Bone marrow (tissue), 2 donors: ENCODE measurements around the gene ZBTB7C.

Source experiments
- DNase-seq, 2 donors: peaks; one replicate each; lab custom pipeline; 2025; lab: John Stamatoyannopoulos, UW

Gene ZBTB7C

DNA sequence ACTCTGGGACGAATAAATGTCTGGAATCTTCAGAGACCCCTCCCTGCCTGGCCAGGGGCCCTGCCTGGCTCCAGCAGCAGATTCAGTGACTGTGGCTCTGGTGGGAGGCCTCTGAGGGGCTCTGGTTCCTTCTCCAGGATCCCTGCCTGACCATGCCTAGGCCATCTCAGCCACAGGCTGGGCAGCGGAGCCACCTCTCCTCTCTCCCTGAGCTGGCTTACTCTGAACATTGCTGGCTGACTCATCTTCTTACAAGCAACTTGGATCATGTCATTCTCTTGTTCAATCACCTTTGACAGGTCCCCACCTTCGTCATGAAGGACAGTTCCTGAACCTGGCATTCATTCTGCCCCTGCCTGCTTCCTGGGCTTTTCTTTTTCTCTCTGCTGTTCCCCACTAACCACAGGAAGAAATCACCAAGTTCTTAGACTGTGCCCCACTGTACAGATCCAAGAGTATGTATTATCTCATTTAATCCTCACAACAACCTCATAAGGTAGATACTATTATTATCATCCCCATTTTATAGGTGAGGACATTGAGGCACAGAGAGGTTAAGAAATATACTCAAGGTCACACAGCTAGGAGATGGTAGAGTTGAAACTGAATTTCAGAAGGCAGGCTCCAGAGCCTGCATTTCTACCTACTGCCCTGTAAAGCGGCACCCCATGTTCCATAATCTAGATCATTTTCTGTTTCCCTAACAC is 323.2 kb downstream of the ZBTB7C start:
- DNase-seq = no peak

DNA sequence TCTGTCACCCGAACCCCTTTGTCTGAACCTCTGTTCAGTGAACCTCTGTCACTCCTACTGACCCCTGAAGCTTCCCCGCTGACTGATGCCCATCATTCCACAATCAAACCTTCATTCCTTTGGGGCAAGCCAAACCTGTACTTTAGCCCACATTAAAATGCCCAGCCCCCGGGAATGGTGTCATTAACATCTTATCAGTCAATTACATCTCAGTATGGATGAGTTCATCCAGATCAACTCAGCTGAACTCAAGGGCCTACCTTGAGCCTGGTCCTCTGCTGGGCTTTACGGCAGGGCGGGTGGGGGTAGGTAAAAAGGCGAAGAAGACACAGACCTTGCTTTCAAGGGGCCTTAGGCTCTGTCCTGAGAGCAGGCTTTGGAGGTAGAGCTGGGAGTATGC is 324.3 kb downstream of the ZBTB7C start:
- no peak for DNase-seq

DNA sequence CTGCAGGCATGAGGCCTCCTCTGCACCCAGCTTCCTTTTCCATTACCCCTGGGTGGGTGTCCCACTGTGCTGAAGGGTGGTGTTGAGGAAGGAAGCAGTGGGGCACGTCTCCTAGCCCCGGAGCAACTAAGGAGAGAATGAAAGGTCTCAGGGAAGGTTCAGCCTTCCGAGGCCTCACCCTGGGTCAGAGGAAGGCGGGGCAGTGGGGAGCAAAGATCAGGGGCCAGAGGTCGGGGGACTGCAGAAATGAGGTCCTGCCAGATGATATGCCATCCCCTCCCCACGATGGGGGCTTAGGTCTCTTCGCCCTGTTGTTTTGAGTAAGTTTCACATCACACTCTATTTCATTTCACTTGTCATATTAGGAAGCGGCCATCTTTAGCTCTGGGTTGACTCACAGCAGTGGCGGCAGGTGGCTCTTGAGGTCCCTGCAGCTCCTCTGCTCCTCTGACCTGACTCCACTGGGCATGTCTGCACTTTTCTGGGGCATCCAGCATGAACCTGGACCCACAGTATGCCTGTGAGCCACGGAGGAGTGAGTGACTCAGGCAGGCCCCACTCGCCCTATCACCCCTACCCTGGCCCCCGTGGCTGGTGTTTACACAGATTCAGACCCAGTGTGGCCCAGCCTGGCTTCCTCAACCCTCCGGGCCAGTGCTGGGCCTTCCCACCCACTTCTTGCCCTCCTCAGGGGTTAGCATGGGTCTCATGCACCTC is 325.0 kb downstream of the ZBTB7C start:
- no peak for DNase-seq

DNA sequence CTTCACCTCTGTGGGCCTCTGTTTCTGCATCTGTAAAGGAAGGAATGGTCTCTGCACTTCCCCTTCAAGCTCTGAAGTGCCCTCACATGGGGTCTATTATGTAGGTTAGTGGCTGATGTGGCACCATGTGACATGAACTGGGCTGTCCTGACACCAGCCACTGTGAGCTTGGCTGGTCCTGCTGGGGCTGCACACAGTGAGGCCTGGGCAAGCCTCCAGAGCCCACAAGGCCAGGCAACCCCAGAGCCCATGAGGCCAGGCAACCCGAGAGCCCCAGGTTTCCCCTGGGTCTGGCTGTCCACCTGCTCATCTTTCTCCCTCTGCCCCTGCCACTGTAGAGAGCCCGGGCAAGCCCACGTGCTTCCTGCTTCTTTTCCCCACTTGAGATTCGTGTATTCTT is 328.6 kb downstream of the ZBTB7C start:
- no peak for DNase-seq

DNA sequence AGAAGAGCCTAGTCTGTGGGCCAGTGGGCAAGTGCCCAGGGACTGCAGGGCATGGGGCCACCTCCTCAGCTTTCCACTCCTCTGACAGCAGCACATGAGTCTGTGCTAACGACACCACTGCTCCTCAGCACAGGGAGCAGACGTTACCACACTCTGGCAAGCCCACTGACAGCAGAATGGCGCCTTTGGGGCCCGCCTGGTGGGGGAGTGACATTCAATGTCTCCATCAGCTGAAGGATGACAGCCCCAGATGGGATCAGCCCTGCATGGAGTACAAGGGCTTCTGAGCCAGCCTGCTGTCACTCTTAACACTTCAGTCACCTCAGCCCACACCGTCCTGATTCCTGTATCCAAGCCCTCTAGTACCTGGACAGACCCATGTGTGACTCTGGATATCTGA is 329.3 kb downstream of the ZBTB7C start:
- DNase-seq = no peak

DNA sequence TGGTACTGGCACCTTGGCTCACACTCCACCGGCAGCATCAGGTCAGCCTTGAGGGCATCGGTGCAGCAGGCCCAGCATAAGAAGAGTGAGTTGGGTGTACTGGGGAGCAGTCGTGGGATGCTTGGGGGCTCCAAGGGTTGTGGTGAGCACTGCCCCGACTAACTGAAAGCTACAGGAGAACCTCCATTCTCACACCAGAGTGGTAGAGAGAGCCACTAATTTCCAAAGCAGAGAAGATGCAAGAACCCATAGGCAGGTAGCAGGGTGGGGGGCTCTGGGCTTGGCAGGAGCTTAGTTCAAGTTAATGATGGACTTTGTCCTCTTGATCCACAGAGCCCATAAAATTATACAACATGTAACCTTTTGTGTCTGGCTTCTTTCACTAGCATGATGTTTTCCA is 330.7 kb downstream of the ZBTB7C start:
- DNase-seq = no peak

DNA sequence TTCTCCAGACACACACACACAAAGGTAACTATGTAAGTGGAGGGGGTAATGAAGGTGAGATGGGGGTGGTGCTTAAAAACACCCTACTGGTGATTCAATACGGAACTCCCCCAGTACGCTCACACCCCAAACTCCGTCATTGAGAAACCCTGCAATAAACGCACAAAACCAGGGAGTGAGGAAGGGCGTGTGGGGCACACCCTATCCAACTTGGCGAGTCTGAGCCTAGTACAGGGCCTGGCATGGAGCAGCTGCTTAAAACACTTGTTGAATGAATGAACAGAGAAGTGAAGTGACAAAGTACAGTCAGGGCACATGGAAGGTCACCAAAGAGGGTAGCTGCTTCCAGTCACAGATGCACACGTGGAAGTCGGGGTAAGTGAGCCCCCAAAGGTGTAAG is 331.9 kb downstream of the ZBTB7C start:
- DNase-seq = no peak

DNA sequence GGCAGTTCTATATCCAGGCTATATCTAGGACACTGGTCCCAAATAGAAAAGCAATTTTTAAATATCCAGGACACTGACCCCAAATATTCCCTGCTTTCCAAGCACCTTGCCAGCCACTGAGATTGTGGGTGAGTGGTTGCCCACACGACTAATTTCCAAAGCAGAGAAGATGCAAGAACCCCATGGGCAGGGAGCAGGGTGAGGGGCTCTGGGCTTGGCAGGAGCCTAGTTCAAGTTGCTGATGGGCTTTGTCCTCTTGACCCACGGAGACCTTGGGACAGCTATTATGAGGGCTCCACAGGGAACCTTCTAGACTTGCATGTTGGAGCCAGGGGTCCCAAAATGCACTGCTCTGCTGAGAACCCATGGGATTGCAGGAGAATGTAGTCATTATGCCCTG is 332.7 kb downstream of the ZBTB7C start:
- no peak for DNase-seq

DNA sequence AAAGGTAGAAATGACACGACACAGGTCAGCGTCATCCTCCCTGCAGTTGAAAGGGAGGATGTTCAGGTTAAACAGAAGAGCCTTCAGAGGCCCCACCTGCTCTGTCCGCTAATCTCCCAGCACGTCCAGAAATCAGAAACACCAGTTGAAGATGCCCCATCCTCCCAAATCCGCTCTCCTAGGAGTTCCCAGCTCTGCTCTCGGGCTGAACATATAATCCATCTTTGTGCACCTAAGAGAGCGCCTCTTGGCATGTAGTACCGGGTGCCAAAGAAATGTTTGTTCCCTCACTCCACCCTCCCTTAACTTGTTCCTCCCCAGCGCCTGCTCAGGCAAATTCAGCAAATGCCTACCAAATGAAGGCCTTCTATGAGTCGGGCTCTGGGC is 333.5 kb downstream of the ZBTB7C start:
- DNase-seq = no peak

DNA sequence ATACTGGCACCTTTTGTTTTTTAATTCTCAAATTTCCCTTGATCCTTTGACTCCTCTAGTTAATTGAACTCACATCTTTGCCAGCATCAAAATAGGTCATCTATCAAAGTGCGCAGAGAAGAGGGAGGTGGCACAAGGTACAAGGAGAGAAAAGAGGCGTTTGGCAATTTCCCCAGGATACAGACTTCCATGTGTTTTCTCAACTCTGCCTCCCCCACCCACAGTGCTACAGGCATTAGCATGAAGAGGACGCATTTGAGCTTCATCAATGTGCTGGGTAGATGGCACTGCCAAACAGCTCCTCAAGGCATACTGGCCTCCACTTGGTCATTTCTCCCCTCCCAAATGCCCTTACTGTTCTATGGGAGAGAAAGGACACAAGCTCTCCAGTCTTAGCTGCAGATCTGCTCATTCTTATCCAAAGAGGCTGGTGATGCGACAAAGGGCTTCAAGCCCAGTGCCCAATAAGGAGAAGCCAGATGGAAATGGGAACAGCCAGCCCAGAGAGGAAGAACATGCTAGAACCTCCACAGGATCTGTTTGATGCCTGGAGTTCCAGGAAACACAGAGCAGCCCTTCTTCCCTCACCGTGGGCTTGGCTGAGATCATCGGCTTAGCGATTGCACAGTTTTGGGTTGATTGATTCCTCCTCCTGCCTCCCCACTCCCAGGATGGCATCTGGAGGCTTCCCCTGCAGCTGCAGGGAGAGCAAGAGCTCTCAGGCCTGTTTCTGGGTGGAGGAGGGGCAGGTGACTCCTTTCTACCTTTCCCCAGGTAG is 334.1 kb downstream of the ZBTB7C start:
- DNase-seq = no peak

DNA sequence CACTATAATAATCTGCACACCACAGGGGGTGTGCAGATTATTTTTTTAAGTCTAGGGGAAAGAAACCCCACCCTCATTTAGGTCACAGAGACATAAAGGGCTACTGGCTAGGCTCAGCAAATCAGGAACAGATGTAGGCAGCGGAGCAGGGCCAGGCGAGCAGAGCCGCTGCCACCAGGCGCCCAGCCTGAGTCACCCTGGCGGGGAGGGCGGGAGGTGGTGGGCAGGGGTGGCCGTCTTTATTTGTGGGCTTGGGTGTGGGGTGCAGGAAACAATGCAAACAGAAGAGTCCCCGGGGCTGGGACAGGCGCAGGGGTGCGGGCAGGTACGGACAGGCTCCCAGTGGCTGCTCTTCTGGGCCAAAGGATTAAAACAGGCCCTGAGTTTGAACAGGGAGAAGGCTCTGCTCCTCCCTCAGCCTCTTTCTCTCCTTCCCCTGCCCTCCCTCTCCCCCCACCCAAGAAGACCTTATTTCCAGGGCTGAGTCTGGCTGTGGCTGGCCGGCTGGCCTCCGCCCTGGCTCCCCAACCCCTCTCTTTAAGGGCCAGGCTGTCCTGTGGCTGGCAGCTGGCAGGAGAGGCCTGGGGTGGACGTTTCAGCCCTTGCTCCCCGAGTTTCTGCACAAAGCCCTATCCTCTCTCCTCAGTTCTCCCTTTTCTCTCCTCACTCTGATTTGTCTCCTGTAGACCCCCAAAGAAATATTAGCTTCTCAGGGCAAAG is 335.8 kb downstream of the ZBTB7C start:
- DNase-seq = no peak

DNA sequence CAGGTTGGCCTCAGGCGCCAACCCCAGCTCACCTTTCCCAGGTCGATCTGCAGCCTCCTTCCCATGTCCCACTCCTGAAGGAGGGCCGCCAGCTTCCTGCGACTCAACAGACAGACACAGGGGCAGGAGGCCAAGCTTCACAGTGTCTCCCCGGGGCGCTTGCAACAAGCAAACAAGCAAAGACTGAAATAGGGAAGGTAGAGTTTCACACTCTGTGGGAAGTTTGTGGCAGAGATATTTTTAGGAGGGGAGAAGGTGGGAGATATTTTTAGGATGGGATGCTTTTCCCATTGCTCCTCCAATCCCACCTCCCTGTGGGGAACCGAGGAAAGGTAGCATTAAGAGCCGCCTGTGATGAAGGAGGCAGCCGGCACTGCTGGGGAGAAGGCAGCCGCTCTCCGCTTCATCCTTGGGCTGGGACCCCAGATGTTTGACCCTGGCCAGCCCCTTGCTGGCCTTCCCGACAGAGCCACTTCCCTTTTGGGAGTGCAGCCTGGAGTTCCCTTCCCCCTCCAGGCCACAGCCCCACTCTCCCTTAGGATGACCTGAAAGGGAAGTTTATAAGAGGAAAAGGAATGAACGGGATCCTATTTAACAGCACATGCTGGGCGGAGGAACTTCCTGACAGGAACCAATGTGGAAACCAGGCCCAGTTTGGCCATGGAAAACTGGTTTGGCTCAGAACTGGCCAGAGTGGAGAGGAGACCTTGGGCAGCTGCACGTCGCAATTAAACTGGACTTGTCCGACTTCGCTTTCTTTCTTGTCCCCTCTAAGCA is 336.6 kb downstream of the ZBTB7C start:
- DNase-seq = no peak

DNA sequence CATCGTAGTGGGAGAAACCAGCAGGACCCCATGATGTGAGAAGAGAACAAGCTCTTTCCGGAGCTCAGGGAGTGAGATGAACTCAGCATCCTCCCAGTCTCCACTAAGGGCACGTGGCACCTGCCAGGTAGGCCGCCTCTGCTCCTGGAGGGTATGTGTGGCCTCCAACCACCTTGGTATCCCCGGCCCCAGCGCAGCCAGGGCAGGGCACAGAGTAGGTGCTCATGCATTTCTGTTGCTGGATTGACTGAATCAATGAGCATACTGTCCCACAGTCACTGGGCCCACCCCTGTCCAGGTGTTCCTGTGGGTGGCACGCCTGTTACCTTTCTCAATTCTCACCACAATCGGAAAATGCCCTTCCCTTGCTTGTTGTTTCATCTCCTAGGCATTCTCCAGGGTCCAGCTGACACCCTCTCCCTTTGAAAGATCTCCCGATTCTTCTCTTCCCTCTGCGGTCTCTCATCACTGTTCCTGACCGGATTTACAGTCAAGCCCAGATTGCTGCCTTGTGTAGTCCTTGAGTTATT is 340.2 kb downstream of the ZBTB7C start:
- DNase-seq = no peak

DNA sequence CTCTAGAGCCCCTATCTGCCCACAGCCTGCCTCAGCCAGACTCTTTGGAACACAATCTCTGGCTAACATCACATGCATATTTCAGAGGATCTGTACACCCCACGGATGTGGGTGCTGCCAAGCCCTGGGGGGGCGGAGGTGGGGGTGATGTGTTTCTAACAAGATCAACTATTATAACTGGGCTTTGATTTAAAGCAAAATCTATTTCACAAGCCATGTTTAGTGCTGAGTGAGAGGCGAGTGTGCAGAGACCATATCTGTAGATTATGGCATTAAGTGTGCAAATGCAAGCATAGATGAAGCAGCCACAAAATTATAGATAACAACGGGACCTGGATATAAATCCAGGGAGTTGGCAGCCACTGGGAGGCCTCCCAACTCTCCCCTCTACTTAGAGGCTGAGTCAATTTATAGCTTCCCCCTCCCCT is 342.9 kb downstream of the ZBTB7C start:
- no peak for DNase-seq

DNA sequence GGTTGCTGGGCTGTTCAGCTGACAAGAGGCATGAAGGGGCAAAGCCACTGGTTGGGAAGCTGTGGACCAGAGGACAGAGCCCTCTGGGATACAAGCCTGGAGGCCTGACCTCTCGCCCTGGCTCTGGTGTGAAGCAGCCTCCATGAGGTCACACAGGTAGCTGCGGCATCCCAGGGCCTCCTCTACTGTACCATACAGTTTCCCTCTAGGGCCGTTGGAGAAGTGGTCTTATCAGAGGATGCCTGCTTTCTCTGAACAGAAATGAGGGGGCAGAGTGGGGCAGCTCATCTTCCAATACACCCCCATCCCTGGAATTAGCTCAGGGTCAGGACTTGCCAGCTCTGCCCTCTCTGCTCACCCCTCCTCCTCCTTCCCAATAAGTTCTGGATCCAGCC is 343.6 kb downstream of the ZBTB7C start:
- DNase-seq = no peak

DNA sequence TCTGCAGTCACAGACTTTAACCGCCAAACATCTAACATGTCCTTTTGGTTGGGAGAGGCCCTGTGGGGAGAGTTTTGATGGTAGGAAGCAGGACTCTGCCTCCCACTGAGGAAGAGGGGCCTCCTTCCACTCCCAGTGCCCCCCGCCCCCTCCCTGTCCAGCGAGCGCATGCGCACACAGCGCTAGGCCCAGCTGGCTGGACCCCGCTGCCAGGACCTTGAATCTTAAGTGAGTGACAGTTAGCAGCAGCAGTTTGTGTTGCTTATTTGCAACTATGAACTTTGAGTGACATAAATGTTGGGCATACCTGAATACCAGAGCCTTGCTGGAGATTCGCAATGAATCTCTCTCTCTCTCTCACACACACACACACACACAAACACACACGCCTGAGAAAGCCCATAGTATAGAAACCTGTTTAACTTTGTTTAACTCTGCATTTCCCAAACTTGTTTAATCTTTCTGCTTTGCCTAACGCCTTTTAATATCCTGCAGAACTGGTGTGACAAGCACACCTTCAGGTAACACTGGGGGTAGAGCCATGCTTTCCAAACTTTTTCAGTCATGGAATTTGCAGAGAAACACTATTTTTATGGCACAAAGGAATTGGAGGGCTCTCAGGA is 344.1 kb downstream of the ZBTB7C start:
- no peak for DNase-seq

DNA sequence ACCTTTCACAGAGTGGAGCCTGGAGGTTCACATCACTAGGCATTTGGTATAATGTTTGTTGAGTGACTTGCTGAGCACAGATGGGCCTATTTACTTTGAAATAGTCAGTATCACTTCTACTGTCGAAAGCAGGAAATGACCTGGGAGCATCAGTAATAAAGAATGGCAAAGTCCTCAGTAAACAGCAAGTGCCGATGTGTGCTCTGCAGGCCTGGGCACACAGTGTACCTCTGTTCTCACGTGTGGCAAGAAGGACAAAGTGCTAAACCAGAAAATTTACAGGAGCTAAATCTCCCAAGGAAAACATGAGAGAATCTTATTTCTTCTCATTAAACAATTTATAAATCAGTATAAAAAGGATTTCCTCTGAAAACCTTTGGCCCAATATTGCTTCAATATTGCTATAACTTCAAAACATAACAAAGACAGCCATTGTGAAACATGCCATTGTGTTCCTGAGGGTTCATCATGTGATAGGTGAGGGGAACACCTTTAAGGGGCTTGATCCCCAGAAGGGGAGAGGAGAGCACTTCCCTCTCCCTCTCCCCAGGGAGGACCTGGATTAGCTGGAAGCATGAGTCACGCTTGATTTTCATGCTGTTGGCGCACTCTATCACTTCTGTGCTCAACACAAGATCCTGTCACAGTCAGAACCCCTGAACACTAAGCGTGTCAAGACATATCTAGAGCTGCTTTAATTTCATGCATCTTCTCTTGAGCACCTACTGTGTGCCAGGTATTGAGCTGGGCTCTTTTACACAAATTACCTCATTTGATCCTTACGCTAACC is 347.2 kb downstream of the ZBTB7C start:
- no peak for DNase-seq

DNA sequence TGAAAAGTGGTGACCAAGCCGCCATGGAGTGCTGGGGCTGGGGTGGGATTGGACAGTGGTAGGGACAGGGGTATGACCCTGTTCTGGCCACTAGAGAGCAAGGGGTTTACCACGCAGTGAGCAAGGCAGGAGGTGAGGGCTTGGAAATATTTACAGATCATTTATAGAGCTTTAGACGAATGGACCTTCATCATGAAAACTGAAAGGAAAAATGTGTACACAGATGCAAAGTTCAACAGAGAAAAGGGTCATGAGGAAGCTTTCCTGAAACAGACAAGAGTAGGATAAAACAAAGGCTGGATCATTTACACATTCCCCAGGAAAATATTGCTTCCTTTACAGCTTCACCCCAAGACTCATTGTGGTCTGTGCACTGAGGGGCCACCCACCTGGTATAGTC is 348.2 kb downstream of the ZBTB7C start:
- no peak for DNase-seq

DNA sequence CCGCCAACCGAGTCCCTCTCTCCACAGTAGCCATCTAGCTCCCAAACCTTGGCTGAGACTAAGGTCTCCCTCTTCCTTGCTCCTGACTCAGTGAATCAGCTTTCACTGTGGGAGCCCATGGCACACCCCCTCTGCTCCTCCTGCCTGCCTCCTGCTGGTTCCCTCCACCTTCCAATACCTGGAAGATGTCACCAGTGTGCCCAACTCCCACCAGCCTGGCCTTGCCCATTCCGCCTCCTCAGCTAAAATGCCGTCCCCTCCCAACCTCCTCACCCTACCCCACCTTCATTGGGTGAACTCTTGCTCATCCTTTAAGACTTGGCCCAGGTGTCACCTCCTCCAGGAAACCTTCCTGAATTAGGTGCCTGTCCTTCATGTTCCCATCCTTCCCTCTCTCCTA is 348.8 kb downstream of the ZBTB7C start:
- DNase-seq = no peak

DNA sequence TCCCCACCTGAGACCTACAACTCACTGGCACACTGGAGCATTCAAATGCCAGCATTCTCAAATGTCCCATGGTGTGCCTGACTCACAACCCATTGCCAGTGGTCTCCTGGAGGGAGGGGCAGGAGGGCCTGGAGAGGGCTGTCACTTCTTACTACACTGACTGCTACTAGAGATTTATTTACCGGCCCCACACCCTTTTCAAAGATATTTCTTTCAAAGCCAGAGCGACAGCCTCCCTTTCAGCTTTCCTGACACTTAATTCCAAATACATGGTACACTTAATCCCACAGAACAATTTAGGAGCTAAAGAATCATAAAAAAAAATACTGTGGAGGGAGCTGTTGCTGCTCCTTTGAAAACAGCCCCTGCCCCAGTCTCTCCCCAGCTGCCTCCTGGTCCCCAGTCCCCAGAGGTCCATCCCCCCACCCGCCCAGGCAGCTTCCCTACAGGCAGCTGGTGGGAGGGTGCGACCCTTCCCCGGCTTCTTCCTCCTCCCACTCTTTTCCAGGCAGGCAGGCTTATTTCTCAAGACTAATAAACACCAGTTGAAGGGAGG is 349.6 kb downstream of the ZBTB7C start:
- DNase-seq = no peak
